Bone marrow (tissue), 2 donors: ENCODE data around the gene KLK14.

Source experiments
- DNase-seq, 2 donors: peaks; one replicate each; lab custom pipeline; 2025; lab: John Stamatoyannopoulos, UW

The KLK14 gene

DNA sequence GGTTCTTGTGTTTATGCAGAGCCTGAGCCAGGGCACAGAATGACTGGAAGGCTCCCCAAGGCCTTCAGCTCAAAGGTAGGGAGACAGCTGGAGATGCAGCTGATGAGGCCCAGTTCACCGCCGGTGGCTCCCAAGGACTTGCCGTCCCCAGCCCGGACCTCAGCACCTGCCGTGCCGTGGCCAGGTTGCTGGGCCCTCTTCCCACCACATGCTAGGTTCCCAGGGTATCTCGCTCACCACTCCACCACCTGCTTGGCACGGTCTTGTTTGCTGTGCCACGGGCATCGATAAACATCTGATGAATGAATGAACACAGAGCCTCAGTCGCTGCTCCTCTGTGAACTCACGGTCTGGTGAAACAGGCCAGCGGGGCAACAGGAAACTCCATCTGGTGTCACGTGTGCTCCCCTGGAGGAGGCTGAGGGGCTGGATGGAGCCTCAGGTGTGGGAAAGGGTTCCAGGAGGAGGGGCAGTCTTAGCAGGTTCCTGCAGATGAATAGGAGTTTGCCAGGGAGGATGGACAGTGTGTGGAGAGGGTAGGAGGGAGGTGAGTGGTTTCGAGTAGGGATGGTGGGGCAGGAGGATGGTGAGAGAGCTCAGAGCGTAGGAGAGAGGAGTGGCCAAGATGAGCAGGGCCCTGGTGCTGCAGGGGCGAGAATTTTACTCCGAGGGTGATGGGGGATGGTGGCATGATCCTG, 3.6 kb upstream of the KLK14 start:
- no peak for DNase-seq

DNA sequence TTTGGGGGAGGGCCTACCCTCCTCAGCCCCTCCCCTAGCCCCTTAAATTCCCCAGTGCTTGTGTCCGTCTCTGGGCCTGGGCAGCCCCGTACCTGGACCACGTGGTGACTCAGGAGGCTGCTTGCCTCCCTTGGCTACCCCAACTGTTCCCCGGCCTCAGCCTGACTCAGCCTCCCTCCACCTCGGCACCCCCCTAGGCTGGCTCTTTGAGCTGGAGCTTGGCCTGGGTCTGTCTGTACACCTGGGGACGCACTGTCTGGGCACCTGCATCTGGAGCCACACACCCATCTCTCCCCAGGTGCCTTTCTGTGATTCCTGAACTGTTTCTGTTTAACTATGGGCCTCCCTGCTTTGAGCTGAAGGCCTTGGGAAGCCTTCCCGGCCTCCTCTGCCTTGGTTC, 1.8 kb upstream of the KLK14 start:
- DNase-seq = no peak

DNA sequence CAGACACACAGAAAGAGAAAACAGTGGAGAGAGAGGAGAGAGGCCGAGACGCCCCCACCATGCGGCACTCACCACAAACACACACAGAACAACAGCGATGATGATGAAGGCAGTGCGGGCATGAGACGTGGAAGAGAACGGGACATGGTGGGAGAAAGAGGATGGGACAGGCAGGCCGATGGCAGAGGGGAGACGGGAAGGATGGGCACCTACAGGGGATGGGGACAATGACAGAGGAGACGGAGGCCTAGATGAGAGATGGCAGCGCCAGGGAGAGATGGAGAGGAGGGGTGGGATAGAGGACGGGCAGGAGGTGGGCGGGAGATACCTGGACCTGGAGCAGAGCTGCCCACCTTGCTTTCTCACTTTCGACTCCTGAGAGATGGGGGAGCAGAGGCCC, 1.1 kb upstream of the KLK14 start:
- DNase-seq = no peak

DNA sequence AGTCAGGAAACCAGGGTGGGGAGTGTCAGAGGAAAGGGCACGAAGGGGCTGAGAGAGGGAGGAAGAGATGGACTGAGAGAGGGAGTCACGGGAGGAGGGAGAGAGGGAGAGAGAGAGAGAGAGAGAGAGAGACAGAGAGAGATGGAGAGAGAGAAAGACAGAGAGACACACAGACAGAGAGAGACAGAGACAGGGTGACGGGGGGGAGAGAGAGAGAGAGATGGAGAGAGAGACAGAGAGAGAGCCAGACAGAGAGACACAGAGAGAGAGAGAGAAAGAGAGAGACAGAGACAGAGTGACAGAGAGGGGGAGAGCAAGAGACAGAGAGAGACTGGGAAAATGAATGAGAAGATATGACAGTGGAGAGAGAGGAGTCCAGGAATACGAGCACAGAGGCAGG, 494 bp upstream of the KLK14 start:
- no peak for DNase-seq

DNA sequence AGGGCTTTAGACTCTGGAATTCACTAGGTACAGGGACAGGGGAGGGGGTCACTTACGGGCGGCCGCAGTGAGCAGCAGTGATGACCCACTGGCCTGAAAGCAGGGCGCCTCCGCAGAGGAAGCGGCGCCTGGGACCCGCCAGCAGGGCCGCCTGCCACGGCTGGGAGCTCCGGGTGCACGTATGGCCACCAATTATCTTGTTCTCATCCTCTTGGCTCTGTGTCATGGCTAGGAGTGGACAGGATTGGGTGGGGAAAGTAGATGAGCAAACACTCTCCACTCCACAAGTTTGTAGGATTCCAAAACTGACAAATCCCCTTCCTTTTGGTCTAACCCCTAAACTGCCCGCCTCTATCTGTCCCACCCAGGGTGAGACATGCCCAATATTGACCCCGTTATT, 1.2 kb downstream of the KLK14 start:
- no peak for DNase-seq

DNA sequence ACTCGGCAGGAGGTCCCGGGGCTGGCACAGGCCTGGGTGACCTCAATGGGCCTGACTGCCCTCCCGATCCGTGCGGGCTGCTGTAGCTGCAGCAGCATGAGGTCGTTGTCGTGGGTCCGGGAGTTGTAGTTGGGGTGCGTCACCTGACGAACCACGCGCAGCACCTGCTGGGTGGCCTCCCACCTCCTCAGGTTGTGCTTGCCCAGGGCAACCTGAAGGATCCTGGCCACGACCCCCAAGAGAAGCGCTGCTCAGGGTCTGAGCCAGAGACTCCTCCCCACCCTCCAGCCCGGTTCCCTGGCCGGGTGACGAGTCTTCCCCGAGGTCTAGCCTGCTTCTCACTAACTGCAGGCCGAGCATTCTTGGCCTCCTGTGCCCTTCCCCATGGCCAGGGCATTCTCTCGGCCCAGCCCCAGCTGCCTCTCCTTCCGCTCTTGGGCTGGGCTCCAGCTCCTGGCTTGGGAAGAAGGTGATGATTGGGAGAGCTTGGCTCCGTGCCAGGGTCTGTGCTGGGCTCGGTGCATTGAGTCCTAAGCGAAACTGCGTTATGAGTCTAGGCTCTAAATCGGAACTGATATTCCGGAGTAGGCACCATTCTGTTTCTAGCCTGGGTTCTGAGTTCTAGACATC, 3.1 kb downstream of the KLK14 start:
- no peak for DNase-seq

DNA sequence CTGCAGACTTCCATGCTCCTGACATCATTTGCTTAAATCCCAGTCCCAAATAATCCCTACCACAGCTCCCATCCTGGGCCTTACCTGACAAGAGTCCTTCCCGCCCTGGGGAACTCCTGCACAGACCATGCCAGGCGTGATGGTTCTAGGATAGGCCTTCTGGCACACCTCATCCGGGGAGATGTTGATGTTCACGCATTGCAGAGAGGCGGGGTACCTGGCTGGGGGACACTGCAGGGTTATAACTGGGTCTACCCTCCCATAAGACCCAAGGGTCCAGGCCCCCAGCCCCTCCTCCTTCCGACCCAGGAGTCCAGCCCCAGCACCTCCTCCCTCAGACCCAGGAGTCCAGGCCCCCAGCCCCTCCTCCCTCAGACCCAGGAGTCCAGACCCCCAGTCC, 4.0 kb downstream of the KLK14 start:
- DNase-seq = no peak

DNA sequence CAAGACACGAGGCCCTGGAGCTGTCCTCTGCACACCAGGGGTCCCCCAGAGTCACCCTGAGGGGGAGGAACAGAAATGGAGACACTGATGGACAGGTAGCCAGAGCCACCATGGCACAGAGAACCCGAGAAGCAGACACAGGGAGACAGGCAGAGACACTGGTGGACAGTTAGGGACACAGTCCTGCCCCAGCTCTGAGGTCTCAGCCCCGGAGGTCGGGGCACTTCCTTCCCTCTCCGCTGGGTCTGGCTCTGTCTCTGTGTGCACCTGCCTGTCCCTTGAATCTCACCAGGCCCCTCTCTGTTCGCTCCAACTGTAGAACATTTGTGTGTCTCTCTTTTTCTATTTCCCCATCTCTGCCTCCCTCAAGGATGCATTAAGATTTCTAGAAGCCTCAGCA, 4.6 kb downstream of the KLK14 start:
- no peak for DNase-seq

DNA sequence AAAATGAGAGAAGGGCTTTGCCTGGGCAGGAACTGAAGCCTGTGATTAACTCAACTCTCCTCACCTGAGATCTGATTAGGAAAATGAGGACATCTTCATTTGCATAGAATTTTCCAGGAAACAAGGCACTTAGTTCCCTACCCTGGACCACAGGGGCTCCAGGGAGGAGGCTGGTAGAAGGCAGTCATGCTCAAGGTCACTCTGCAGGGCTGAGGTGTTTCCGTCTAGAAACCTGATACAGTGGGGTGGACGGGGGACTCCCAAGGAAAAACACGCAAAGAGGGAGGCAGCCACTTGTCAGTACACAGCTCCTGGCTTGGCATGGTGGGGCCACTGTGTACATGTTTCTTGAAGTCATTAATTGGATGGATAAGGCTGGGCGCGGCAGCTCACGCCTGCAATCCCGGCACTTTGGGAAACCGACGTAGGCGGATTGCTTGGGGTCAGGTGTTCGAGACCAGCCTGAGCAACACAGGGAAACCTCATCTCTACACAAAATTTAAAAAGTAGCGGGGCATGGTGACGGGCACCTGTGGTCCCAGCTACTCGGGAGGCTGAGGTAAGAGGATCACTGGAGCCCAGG, 6.0 kb downstream of the KLK14 start:
- no peak for DNase-seq

DNA sequence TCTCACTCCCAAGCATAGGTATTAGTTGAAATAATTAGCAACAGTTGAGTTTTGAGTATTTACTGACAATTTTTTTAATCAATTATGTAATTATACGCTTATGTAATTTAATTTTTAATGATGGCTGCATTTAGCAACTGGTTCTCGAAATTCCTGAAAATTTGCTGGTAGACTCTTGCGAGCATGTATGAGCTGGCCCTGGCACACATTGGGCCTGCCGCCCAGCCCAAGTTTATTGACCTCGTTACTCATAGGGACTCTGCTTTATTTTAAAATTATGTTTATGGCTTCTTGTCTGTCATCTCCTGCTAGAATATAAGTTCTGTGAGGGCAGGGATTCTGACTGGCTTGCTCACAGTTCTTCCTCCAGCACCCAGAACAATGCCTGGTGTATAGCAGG, 6.7 kb downstream of the KLK14 start:
- no peak for DNase-seq

DNA sequence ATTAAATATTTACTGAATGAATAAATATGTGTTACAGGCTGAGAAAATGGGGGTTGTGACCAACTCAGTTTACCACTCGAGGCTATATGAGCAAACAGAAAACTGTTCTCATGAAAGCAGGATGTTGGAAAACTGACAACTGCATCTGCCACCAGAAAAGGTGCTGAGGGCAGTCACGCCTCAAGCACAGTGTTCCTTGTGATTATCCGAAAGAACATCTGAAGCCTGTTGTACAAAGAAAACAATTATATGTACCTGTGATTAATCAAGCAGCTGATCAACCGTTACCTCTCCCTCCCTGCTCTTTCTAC, 11.6 kb downstream of the KLK14 start:
- no peak for DNase-seq

DNA sequence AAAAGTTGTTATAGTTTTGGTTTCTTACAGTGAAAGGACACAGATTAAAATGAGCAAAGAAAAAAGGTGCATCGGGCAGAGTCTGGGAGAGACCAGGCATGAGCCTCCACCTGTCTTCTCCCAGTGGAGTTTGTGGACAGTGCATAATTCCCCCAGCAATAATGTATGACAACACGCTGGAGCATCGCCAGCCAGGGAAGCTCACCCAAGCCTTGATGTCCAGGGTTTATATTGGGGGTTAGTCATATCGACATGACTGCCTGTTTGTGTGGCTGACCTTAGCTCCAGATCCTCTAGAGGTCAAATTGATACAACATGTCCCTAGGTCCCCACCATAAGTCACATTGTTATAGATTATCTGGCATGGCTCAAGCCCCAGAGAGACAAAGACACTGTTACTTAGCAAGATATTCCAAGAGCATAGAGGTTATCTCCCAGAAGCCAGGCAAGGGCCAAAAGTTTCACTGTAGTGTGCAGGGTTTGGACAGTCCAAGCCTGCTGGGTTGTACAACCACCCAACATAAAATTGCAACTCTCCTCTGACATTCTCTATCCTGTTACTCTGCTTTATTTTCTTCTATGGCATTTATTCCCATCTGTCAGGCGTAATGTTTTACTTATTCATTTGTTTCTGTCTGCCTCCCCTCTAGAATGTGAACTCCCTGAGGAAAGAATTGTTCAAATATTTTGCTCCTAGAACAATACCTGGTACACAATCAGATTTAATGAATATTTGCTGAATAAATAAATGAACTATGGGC, 12.2 kb downstream of the KLK14 start:
- no peak for DNase-seq

DNA sequence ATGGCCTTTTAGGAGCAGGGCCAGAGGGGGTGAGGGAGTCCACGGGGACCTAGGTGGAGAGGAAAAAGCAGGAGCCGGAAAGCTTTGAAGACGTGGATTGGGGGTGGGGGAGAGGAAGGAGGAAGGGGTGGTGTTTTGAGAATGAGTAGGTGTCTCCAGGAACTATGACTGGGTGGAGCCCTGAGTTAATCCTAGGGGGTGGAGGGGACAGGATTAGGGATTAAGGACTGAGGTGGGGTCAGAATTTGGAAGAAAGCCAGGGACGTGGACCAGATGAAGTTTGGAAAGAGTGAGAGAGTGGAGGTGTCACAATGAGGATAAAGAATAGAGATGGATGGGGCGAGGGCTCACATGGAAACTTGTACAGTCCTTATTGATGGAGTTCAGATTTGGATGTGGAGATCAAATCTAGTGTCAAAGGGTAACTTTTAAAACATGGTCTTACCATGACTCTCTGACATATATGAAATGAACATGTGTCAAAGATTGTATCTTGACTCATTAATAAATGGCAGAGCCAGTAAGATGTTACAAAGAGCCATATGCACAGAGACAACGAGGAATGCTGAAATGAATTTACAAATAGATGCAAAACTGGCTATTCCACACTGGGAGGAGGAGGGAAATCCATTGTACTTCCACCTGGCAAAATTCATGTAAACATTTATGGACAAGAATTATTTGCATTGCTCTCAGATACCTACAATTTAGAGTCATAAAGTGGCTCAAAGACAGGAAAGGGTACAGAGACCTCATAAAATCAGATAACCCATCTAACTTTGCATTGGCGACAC, 16.1 kb downstream of the KLK14 start:
- no peak for DNase-seq

DNA sequence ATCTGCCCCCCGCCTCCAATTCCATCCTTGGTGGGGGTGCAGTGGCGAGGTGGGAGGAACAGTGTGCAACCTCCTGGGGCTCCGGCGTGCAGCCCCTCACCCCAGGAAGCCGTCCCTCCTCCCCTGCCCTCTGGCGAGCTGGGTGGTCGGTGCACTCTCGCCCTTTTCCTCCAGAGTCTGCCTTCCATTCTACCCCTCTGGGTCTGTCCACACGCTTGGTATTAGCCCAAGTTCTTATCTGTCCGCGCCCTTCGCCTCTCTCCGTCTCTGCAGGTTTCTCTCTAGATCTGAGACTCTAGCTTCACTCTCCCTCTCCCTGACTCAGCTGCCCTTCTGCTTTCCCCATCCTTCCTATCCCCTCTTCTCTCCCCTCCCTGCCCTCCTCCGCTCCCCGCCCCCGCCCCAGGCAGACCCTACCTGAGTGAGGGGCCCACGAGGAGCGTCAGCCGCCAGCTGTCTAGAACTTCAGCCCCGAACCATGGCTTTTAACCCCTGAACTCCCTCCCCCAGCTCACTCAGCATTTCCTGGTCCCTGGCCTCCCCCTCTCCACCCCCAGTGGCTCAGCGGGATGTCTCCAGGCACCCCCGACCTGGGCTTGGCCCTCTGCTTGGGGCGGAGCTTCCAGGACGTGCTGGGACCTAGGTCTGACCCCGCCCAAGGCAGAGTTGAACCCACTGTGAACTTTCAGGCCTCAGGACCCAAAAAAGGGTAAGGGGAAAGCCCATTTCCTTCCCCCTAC, 17.3 kb downstream of the KLK14 start:
- DNase-seq = no peak

DNA sequence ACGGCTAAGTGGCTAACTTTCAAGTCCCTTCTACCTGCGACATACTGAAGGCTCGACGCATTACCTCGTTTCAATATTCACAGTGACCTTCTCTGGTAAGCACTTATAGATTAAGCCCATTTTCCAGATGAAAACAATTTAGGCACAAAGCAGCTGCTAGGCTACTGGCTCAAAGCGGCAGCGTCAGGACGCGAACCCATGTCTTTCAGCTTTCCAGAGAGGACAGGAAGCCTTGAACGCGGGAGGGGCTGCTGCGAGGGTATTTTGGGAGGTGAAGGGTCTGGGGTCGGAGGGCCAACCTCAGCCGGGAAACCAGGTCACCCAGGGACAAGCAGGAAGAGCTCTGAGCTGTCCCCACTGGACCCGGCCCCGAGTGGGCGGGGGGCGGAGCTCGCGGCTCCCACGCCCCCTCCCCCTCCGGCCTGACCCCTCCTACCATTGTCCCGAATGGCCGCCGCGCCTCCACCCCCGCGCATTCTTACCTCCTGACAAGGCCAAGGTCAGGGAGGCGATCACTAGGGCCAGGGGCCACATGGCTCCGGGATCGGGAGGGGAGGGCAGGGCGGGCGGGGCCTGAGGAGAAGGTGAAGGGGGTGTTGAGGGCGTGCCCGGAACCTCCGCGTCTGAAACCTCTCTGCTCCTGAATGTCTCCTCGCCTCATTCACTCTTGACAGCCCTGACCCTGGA, 18.0 kb downstream of the KLK14 start, which contains the start of gene KLK13:
Gene KLK13 (minus strand): TSS at position 559 of the 687 bp plus-strand sequence. CDS start 25 bp downstream, at position 534.
- no peak for DNase-seq

DNA sequence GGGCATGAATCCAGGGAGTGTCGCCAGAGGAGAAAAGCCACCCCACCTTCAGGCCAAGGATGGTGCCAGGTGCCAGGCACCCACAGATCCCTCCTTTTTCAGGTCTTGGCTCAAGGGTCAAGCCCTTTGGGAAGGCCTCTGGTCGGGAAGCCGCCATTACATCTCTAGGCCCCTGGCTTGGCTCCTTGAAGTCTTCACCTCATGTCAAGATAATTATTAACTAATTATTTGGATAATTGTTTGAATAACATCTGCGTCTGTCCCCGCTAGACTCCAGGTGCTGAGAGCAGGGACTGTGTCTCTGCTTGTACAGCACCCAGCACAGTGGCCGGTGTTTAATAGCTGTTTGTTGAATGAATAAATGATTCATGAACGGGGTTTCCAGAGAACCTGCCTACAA, 19.0 kb downstream of the KLK14 start:
- no peak for DNase-seq

DNA sequence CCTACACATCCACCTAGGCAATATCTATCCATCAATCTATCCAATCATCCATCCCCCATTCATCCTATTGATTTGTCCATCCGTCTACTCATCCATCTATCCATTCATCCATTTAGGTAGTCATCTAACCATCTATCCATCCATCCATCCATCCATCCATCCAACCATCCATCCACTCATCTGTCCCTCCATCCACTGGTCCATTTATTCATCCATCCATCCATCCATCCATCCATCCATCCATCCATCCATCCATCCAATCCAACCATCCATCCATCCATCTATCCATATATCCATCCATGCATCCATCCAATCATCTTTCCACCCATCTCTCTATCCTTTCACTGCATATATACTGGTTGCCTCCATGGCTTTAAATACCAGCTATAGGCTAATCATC, 21.7 kb downstream of the KLK14 start:
- DNase-seq = no peak

DNA sequence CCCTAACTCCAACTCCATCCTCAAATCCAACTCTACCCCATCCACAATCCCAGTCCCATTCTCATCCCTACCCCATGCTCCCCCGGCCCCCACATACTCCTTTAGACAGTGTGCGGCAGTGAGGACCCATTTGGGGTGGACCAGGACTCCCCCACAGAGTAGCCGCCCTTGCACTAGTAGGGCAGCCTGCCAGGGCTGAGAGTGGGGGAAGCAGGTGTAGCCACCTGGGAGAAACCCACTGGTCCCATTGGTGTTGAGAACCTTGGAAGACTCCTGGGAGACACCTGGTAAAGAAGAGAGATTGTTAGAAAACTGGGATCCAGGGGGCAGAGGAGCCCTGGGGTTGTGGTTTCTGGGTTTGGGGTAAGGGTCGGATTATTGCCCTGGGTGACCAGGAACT, 22.4 kb downstream of the KLK14 start:
- no peak for DNase-seq

DNA sequence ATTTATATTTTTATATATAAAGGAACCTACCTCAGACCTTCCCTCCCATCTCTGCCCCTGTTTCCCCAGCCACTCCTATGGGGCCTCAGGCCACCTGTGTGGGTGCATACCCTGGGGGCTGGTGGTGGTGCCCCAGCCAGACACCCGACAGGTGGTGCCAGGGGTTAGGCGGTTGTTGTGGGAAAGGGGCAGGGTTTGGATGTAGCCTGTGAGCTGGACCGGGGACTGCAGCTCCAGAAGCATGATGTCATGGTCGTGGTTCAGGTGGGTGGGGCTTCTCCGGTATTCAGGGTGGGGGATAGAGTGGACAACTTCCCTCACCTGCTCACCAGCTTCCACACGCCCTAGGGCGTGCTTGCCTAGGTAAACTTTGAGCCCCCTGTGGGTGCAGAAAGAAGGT, 23.0 kb downstream of the KLK14 start:
- DNase-seq = no peak

DNA sequence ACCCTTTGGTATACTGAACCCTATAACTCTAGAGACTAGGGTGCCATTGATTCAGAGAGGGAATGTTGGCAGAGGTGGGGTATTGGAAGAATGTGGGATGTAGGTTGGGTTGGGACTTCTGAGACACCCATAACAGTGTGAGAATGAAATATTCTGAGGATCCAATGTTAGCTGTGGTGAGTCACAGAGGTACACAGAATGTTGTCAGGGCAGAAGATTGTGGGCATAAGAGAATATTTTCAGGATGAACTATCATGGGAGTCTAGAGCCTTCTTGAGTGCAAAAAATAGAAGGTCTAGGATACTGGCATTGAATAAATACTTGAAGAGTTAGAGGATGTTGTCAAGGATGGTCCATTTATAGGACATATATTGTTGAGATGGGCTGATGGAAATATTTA, 26.8 kb downstream of the KLK14 start:
- DNase-seq = no peak

DNA sequence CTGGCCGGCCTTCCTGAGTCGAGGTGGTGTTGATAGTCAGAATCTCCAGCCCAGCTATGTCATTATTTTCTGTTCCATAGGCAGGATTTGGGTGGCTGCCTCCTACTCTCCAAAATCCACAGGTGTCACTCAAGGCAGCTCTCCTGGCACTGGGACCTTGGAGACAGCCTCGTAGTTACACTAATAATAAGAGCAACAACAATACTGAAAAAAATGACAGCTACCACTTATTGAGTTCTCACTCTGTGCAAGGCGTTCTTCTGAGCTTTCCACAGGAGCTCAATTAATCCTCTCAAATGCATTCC, 35.7 kb downstream of the KLK14 start:
- no peak for DNase-seq
